ENCODE measurements around the gene TM4SF5. TPM values are rescaled to one million over a fixed set of nuclear protein-coding genes. Genes with fewer than 3 reads are reported as not detected.
A peak's percentile ranks its signal among the peaks of the same experiment; 100 is the strongest.

Gene TM4SF5
- polyA plus RNA-seq, 4 donors, result 27.8 to 503 (median 282) TPM

GRCh38 chr17:4777969-4778760, 6.5 kb downstream of the TM4SF5 start:
- peaks cover 0 to 6% of the 10 kb centered on the region in 2 donors for H3K9me3 ChIP-seq (ENCODE audit: control insufficient read depth in 2 of 2, insufficient read depth in 1 of 2, low read depth in 1 of 2, low read length in 1 of 2)
- no peak for FAIRE-seq
- no peak overlapping the region for H3K4me3 ChIP-seq (ENCODE audit: low read depth in 1 of 3, low read length in 3 of 3)
- no peak overlapping the region for H3K27ac ChIP-seq (ENCODE audit: low read depth in 1 of 3, low read length in 2 of 3)
- no peak for DNase-seq
- WGBS, 3 donors, result 75 to 87% (median 79%) methylated on average over 9 of the region's 9 CpGs
- peaks cover 0 to 12% (median 0%) of the 10 kb centered on the region in 3 donors for H3K36me3 ChIP-seq (ENCODE audit: control insufficient read depth in 3 of 3, insufficient read depth in 2 of 3, low read depth in 1 of 3, low read length in 3 of 3)
- peaks cover 0 to 16% (median 1%) of the 10 kb centered on the region in 3 donors for H3K4me1 ChIP-seq (ENCODE audit: control insufficient read depth in 3 of 3, insufficient read depth in 2 of 3, low read depth in 1 of 3, low read length in 2 of 3)
- peaks cover 0 to 7% (median 5%) of the 10 kb centered on the region in 3 donors for H3K27me3 ChIP-seq (ENCODE audit: control insufficient read depth in 3 of 3, insufficient read depth in 3 of 3, low read length in 3 of 3)

DNA sequence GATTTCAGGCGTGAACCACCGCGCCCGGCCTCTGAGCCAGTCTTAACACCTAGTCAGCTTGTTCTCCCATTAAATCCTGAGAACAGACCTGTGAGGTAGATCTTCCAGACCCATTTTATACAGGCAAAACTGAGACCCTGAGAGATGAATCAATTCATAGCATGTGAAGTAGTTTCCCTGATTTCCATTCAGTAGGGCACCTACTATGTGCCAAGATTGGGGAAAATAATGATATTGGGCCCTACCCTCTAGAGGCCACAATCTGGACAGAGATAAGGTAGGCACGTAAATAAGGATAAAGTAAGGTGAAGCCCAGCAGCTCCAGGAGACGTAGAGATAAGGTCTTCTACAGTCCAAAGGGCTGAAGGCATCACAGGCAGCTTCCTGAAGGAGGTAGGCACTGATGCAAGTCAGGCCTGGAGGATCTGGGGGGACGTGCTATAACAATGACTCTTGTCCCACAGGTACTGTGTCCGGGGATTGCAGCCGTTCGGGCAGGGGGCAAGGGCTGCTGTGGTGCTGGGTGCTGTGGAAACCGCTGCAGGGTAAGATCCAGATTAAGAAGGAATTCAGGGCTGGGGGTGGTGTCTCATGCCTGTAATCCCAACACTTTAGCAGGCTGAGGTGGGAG, 8.8 kb downstream of the TM4SF5 start:
- peak; percentile 73 to 86 for DNase-seq
- no peak for FAIRE-seq
- Histone ChIP-seq H3K27me3 (ENCODE audit: control insufficient read depth in 3 of 3, insufficient read depth in 3 of 3, low read length in 3 of 3) (peaks cover 0 to 30% (median 5%) of the 10 kb centered on the region in 3 donors), H3K27ac (ENCODE audit: low read depth in 1 of 3, low read length in 2 of 3) (peak overlapping the region in 2 of 3 donors; percentile 47 to 63), H3K36me3 (ENCODE audit: control insufficient read depth in 3 of 3, insufficient read depth in 2 of 3, low read depth in 1 of 3, low read length in 3 of 3) (peaks cover 0 to 12% (median 0%) of the 10 kb centered on the region in 3 donors), H3K4me3 (ENCODE audit: low read depth in 1 of 3, low read length in 3 of 3) (no peak overlapping the region), H3K4me1 (ENCODE audit: control insufficient read depth in 3 of 3, insufficient read depth in 2 of 3, low read depth in 1 of 3, low read length in 2 of 3) (peaks cover 0 to 19% (median 0%) of the 10 kb centered on the region in 3 donors), H3K9me3 (ENCODE audit: control insufficient read depth in 2 of 2, insufficient read depth in 1 of 2, low read depth in 1 of 2, low read length in 1 of 2) (peaks cover 0 to 6% of the 10 kb centered on the region in 2 donors)
- WGBS, 3 donors, result 61 to 76% (median 62%) methylated on average over 11 of the region's 11 CpGs

DNA sequence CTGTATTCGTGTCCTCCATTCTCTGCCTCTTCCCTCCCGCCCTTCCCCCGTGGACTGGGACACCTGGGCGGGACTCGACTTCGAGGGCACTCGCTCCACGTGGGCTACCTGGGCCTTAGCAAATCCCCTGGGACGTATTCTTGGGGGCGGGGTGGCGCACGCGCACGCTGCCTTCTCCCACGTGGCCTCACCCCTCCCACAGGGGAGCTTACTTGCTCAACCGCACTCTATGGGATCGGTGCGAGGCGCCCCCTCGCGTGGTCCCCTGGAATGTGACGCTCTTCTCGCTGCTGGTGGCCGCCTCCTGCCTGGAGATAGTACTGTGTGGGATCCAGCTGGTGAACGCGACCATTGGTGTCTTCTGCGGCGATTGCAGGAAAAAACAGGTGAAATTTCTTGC, 11.0 kb downstream of the TM4SF5 start:
- Histone ChIP-seq H3K27ac (ENCODE audit: low read depth in 1 of 3, low read length in 2 of 3) (no peak overlapping the region), H3K9me3 (ENCODE audit: control insufficient read depth in 2 of 2, insufficient read depth in 1 of 2, low read depth in 1 of 2, low read length in 1 of 2) (peaks cover 0 to 6% of the 10 kb centered on the region in 2 donors), H3K4me3 (ENCODE audit: low read depth in 1 of 3, low read length in 3 of 3) (no peak overlapping the region), H3K27me3 (ENCODE audit: control insufficient read depth in 3 of 3, insufficient read depth in 3 of 3, low read length in 3 of 3) (peaks cover 0 to 46% (median 10%) of the 10 kb centered on the region in 3 donors), H3K4me1 (ENCODE audit: control insufficient read depth in 3 of 3, insufficient read depth in 2 of 3, low read depth in 1 of 3, low read length in 2 of 3) (peaks cover 0 to 36% (median 10%) of the 10 kb centered on the region in 3 donors), H3K36me3 (ENCODE audit: control insufficient read depth in 3 of 3, insufficient read depth in 2 of 3, low read depth in 1 of 3, low read length in 3 of 3) (peaks cover 0 to 12% (median 0%) of the 10 kb centered on the region in 3 donors)
- DNase-seq (no peak), FAIRE-seq (no peak)
- WGBS, 3 donors, result 49 to 88% (median 76%) methylated on average over 28 of the region's 28 CpGs

- DNase-seq (peak in 1 of 2 donors; percentile 74), FAIRE-seq (no peak)
Observed at GRCh38 chr17:4785311-4786105, 13.8 kb downstream of the TM4SF5 start.

GRCh38 chr17:4786106-4786511, 14.4 kb downstream of the TM4SF5 start, which contains the start of gene VMO1:
Gene VMO1, minus strand, starts transcription at chr17:4786364. Its CDS starts 12 bp downstream, at chr17:4786352.
- DNase-seq, result peak in 1 of 2 donors; percentile 43
- Histone ChIP-seq H3K9me3 (ENCODE audit: control insufficient read depth in 2 of 2, insufficient read depth in 1 of 2, low read depth in 1 of 2, low read length in 1 of 2) (peaks cover 0 to 6% of the 10 kb centered on the region in 2 donors), H3K27me3 (ENCODE audit: control insufficient read depth in 3 of 3, insufficient read depth in 3 of 3, low read length in 3 of 3) (peaks cover 0 to 46% (median 10%) of the 10 kb centered on the region in 3 donors), H3K4me1 (ENCODE audit: control insufficient read depth in 3 of 3, insufficient read depth in 2 of 3, low read depth in 1 of 3, low read length in 2 of 3) (peaks cover 0 to 38% (median 10%) of the 10 kb centered on the region in 3 donors), H3K36me3 (ENCODE audit: control insufficient read depth in 3 of 3, insufficient read depth in 2 of 3, low read depth in 1 of 3, low read length in 3 of 3) (peaks cover 0 to 12% (median 0%) of the 10 kb centered on the region in 3 donors), H3K27ac (ENCODE audit: low read depth in 1 of 3, low read length in 2 of 3) (peak within 1 kb of the TSS; percentile 12 to 99 (median 98)), H3K4me3 (ENCODE audit: low read depth in 1 of 3, low read length in 3 of 3) (peak within 1 kb of the TSS in 1 of 3 donors; percentile 6)
- no peak for FAIRE-seq
- WGBS, 3 donors, result 13 to 68% (median 59%) methylated on average over 24 of the region's 24 CpGs

More at GRCh38 chr17:4785311-4786105, 13.8 kb downstream of the TM4SF5 start:
- Histone ChIP-seq H3K27ac (ENCODE audit: low read depth in 1 of 3, low read length in 2 of 3) (no peak overlapping the region), H3K4me1 (ENCODE audit: control insufficient read depth in 3 of 3, insufficient read depth in 2 of 3, low read depth in 1 of 3, low read length in 2 of 3) (peaks cover 0 to 37% (median 10%) of the 10 kb centered on the region in 3 donors), H3K4me3 (ENCODE audit: low read depth in 1 of 3, low read length in 3 of 3) (peak overlapping the region in 1 of 3 donors; percentile 6), H3K27me3 (ENCODE audit: control insufficient read depth in 3 of 3, insufficient read depth in 3 of 3, low read length in 3 of 3) (peaks cover 0 to 46% (median 10%) of the 10 kb centered on the region in 3 donors), H3K9me3 (ENCODE audit: control insufficient read depth in 2 of 2, insufficient read depth in 1 of 2, low read depth in 1 of 2, low read length in 1 of 2) (peaks cover 0 to 6% of the 10 kb centered on the region in 2 donors), H3K36me3 (ENCODE audit: control insufficient read depth in 3 of 3, insufficient read depth in 2 of 3, low read depth in 1 of 3, low read length in 3 of 3) (peaks cover 0 to 12% (median 0%) of the 10 kb centered on the region in 3 donors)
- 18 to 76% (median 62%) methylated on average over 57 to 61 of the region's 61 CpGs for WGBS, 3 donors

DNA sequence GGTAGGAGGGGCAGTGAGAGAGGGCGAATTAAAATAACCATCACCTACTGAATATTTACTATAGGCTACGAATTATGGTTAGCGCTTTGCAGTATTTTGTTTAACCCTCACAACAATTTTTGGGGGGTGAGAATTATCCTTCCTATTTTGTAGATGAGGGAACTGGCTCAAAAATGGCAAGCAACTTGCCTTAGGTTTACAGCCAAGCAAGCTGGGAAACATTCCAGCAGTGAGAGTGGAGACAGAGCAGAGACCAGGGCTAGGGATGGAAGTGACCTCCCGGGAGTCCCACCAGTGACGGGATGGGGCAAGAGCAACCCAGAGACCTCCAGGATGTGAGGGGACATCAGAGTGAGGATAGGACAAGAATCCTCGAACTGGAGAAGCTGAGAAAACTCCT, 14.8 kb downstream of the TM4SF5 start:
- peak overlapping the region in 2 of 3 donors; percentile 12 to 98 for H3K27ac ChIP-seq (ENCODE audit: low read depth in 1 of 3, low read length in 2 of 3)
- H3K4me3 ChIP-seq (ENCODE audit: low read depth in 1 of 3, low read length in 3 of 3), result no peak overlapping the region
- peaks cover 0 to 6% of the 10 kb centered on the region in 2 donors for H3K9me3 ChIP-seq (ENCODE audit: control insufficient read depth in 2 of 2, insufficient read depth in 1 of 2, low read depth in 1 of 2, low read length in 1 of 2)
- H3K27me3 ChIP-seq (ENCODE audit: control insufficient read depth in 3 of 3, insufficient read depth in 3 of 3, low read length in 3 of 3), result peaks cover 0 to 46% (median 10%) of the 10 kb centered on the region in 3 donors
- DNase-seq (peak in 1 of 2 donors; percentile 40), FAIRE-seq (no peak)
- peaks cover 0 to 10% (median 0%) of the 10 kb centered on the region in 3 donors for H3K36me3 ChIP-seq (ENCODE audit: control insufficient read depth in 3 of 3, insufficient read depth in 2 of 3, low read depth in 1 of 3, low read length in 3 of 3)
- peaks cover 0 to 41% (median 10%) of the 10 kb centered on the region in 3 donors for H3K4me1 ChIP-seq (ENCODE audit: control insufficient read depth in 3 of 3, insufficient read depth in 2 of 3, low read depth in 1 of 3, low read length in 2 of 3)
- WGBS, 3 donors, result 24 to 64% (median 58%) methylated on average over 6 of the region's 6 CpGs

DNA sequence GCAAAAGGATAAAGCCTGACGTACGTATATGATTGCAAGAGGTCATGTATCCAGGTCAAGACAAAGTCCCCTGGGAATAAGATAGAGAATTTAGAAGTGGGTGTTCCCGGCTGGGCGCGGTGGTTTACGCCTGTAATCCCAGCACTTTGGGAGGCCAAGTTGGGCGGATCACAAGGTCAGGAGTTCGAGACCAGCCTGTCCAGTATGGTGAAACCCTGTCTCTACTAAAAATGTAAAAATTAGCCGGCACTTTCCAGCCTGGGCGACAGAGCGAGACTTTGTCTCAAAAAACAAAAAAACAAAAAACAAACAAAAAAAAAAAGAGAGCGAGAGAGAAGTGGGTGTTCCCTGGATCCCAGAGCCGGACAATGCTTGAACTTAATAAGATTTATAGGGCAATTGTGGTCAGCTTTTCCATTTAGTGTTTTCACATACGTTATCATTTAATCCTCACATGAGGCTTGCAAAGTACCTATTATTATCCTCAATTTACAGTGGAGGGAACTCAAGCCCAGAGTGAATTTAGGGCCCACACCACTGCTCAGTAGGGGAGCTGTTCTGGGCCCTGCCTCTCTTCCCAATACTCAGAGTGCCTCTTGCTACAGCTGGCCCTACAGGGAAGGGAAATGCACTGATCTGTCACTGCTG, 16.6 kb downstream of the TM4SF5 start:
- Histone ChIP-seq H3K4me3 (ENCODE audit: low read depth in 1 of 3, low read length in 3 of 3) (peak overlapping the region in 2 of 3 donors; percentile 87 to 95), H3K27me3 (ENCODE audit: control insufficient read depth in 3 of 3, insufficient read depth in 3 of 3, low read length in 3 of 3) (peaks cover 0 to 37% (median 6%) of the 10 kb centered on the region in 3 donors), H3K4me1 (ENCODE audit: control insufficient read depth in 3 of 3, insufficient read depth in 2 of 3, low read depth in 1 of 3, low read length in 2 of 3) (peaks cover 0 to 41% (median 10%) of the 10 kb centered on the region in 3 donors), H3K9me3 (ENCODE audit: control insufficient read depth in 2 of 2, insufficient read depth in 1 of 2, low read depth in 1 of 2, low read length in 1 of 2) (no peaks in the 10 kb centered on the region), H3K27ac (ENCODE audit: low read depth in 1 of 3, low read length in 2 of 3) (peak overlapping the region; percentile 98 to 100 (median 99)), H3K36me3 (ENCODE audit: control insufficient read depth in 3 of 3, insufficient read depth in 2 of 3, low read depth in 1 of 3, low read length in 3 of 3) (no peaks in the 10 kb centered on the region)
- WGBS, 3 donors, result 36 to 59% (median 51%) methylated on average over 14 of the region's 14 CpGs
- no peak for FAIRE-seq
- DNase-seq, result no peak

Data from small intestine (tissue), 7 donors.